ENCODE results near the gene DGKI. TPM values are rescaled to one million over a fixed set of nuclear protein-coding genes. Genes with fewer than 3 reads are reported as not detected.

DGKI gene
- total RNA-seq, 2 experiments from 2014 or later: 1.8 to 2.2 TPM

GRCh38 chr7:137795211-137795610 lies 51.6 kb downstream of the DGKI start:
- Mint-ChIP-seq H3K27me3 (peaks cover 17% of the 10 kb centered on the region), H3K36me3 (no peaks in the 10 kb centered on the region), H3K4me3 (no peak overlapping the region), H3K27ac (no peak overlapping the region), H3K9me3 (peaks cover 3% of the 10 kb centered on the region), H3K4me1 (no peaks in the 10 kb centered on the region)
- DNase-seq: no peak

DNA sequence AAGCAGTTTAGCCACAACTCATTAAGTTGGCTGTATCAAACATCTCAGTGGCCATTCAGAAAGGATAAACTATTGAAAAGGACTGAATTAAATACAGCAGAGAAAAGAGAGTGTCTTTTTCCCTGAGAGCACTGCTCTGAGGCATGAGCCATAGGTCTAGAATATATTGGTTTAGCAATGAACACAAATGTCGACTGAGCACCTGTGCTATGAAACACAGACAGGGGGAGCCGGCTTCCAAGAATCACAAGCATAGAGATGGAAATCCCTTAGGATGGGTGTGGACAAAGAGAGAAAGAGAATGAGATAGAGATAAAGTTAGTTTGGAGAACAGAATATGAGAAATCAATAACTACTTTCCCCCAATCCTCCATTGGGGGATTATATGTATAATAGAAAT lies 54.8 kb downstream of the DGKI start:
- DNase-seq: no peak
- Mint-ChIP-seq H3K9me3 (peaks cover 3% of the 10 kb centered on the region), H3K4me1 (no peaks in the 10 kb centered on the region), H3K4me3 (no peak overlapping the region), H3K27ac (no peak overlapping the region), H3K36me3 (no peaks in the 10 kb centered on the region), H3K27me3 (peaks cover 16% of the 10 kb centered on the region)

DNA sequence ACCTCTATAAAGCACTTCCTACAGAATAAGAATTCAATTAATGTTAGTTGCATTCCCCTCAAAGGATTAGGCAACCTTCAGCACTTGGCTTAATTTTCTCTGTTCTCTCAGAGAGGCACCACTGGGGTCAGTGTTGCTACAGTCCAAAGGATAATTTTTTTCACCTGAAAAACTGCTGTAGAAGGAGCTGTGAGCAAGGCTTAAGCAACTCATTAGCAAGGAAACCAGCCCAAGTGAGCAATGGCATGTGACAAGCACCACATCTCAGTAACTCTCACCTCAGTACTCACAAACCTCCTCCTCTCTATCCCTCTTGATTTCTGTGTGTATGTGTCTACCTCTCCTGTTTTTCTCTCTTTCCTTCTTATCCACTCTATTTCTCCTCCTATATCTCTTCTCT lies 55.9 kb downstream of the DGKI start:
- Mint-ChIP-seq H3K27me3 (peaks cover 22% of the 10 kb centered on the region), H3K4me3 (no peak overlapping the region), H3K4me1 (no peaks in the 10 kb centered on the region), H3K9me3 (no peaks in the 10 kb centered on the region), H3K27ac (no peak overlapping the region), H3K36me3 (no peaks in the 10 kb centered on the region)
- no peak for DNase-seq

DNA sequence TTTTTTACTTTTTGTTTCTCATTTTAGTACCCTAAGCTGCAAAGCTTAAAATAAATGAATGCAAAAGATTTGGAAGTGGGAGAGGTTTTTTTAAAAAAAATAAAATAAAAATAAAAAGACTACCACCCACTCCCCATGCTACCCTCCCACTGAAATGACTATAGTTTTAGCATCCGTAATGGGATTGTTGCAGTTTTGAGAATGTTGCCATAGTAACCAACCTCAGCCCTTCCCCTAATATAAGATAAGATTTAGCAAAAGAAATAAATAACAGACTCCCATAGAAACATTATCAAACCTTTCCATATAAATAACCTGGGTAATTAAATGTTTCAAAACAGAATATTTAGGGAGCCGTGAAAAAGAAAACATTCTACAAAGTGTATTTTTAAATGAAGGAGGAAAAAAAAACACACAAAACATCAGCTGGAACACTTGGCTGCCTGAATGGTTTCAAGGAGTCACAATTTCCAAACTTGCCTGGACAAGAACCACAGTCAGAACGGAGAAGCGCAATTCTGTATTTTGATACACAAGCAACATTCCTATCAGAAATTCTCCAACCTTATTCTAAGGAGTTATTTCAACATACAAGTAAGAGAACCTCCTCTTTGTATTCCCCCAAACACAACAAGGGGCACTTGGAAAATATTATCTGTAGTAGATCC lies 57.4 kb downstream of the DGKI start:
- Mint-ChIP-seq H3K36me3 (no peaks in the 10 kb centered on the region), H3K27ac (no peak overlapping the region), H3K4me3 (no peak overlapping the region), H3K9me3 (no peaks in the 10 kb centered on the region), H3K4me1 (no peaks in the 10 kb centered on the region), H3K27me3 (peaks cover 28% of the 10 kb centered on the region)
- no peak for DNase-seq

- no peak overlapping the region for H3K27ac Mint-ChIP-seq
- no peaks in the 10 kb centered on the region for H3K4me1 Mint-ChIP-seq
- H3K36me3 Mint-ChIP-seq: no peaks in the 10 kb centered on the region
- H3K4me3 Mint-ChIP-seq: no peak overlapping the region
- peaks cover 6% of the 10 kb centered on the region for H3K9me3 Mint-ChIP-seq
- H3K27me3 Mint-ChIP-seq: peaks cover 24% of the 10 kb centered on the region
- DNase-seq: no peak
Measured at GRCh38 chr7:137787301-137787976, 59.3 kb downstream of the DGKI start.

DNA sequence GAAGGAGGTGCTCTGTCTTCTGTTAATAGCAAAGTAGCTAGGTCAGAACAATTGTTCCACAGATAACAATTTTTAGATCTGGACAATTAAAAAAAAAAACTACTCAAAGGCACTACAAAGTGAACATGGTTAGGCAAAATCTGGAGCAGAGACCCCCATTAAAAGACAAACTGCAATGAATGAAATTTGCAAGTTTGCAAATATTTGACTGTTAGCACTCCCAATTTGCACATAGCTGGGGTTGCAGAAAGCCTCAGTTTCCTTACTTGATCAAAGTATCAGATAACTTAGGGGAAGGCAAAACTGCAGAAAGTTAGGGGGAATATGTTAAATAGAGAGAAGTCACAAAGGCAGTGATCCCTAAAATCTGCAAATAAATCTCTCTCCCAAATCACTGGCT lies 68.3 kb downstream of the DGKI start:
- peaks cover 6% of the 10 kb centered on the region for H3K9me3 Mint-ChIP-seq
- no peaks in the 10 kb centered on the region for H3K4me1 Mint-ChIP-seq
- no peak overlapping the region for H3K27ac Mint-ChIP-seq
- no peaks in the 10 kb centered on the region for H3K36me3 Mint-ChIP-seq
- H3K27me3 Mint-ChIP-seq: peaks cover 36% of the 10 kb centered on the region
- no peak for DNase-seq
- H3K4me3 Mint-ChIP-seq: no peak overlapping the region

GRCh38 chr7:137774793-137775201 lies 72.0 kb downstream of the DGKI start:
- no peak overlapping the region for H3K27ac Mint-ChIP-seq
- DNase-seq: no peak
- H3K4me3 Mint-ChIP-seq: peak overlapping the region; percentile 15
- peaks cover 2% of the 10 kb centered on the region for H3K9me3 Mint-ChIP-seq
- no peaks in the 10 kb centered on the region for H3K36me3 Mint-ChIP-seq
- peaks cover 15% of the 10 kb centered on the region for H3K27me3 Mint-ChIP-seq
- no peaks in the 10 kb centered on the region for H3K4me1 Mint-ChIP-seq

GRCh38 chr7:137772748-137773147 lies 74.0 kb downstream of the DGKI start:
- no peak for DNase-seq
- Mint-ChIP-seq H3K4me3 (no peak overlapping the region), H3K27ac (no peak overlapping the region), H3K36me3 (no peaks in the 10 kb centered on the region), H3K4me1 (no peaks in the 10 kb centered on the region), H3K9me3 (peaks cover 2% of the 10 kb centered on the region), H3K27me3 (peaks cover 4% of the 10 kb centered on the region)

DNA sequence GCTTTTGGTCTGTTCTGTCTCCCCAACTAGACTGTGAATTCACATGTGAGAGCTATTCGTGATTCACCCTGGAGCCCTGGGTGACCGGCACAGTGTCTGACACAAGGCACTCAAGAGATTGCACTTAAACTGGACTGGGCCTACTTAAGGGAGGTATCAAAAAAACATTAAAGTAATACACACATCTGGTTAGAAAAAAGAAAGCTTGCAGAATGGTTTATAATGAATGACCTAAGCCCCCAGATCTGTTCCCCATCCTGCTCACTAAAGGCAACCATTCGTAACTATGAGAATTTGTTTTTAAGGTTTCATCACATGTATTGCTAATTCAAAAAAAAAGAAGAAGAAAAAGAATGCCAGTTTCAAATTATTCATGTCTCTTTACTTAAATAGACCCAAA lies 74.5 kb downstream of the DGKI start:
- Mint-ChIP-seq H3K4me3 (no peak overlapping the region), H3K27me3 (peaks cover 6% of the 10 kb centered on the region), H3K36me3 (no peaks in the 10 kb centered on the region), H3K4me1 (no peaks in the 10 kb centered on the region), H3K9me3 (peaks cover 2% of the 10 kb centered on the region), H3K27ac (no peak overlapping the region)
- no peak for DNase-seq

- Mint-ChIP-seq H3K36me3 (no peaks in the 10 kb centered on the region), H3K27ac (no peak overlapping the region), H3K4me3 (no peak overlapping the region), H3K4me1 (no peaks in the 10 kb centered on the region), H3K9me3 (peaks cover 2% of the 10 kb centered on the region), H3K27me3 (peaks cover 9% of the 10 kb centered on the region)
- DNase-seq: no peak
Measured at GRCh38 chr7:137771679-137772078, 75.1 kb downstream of the DGKI start.

DNA sequence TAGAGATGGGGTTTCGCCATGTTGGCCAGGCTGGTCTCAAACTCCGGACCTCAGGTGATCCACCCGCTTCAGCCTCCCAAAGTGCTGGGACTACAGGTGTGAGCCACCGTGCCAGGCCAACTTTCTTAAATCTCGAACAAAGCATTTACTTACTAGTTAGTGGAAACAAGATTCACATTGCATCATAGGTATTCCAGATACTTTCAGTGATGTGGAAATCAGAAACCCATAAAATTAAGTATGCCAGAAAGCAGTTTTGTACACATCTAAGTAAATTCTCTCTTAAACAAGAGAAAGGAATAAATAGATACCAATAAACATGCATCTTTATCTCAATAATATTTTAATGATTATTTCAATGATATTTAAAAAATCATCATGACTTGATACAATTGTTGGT lies 75.5 kb downstream of the DGKI start:
- no peak for DNase-seq
- Mint-ChIP-seq H3K27ac (no peak overlapping the region), H3K9me3 (peaks cover 2% of the 10 kb centered on the region), H3K36me3 (no peaks in the 10 kb centered on the region), H3K4me1 (no peaks in the 10 kb centered on the region), H3K27me3 (peaks cover 7% of the 10 kb centered on the region), H3K4me3 (no peak overlapping the region)

DNA sequence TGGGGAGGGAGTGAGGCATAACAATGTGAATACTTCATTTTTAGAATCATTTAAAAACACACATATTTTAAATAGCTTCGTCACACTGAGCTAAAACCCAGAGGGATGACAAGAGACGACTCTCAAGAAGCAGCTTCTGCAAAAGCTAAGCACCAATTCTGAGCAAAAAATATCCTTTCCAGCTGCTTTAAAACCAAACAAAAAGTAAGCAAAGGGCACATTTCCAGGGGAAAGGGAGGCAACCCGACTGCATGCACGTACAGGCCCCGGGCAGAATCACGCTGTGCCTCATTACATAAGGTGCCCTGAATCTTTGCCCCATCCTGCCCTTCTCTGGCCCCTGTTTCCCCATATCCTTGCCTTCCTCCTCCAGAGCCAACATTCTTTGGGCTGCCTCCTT lies 78.4 kb downstream of the DGKI start:
- Mint-ChIP-seq H3K4me3 (no peak overlapping the region), H3K9me3 (peaks cover 2% of the 10 kb centered on the region), H3K4me1 (no peaks in the 10 kb centered on the region), H3K27ac (no peak overlapping the region), H3K36me3 (no peaks in the 10 kb centered on the region), H3K27me3 (peaks cover 23% of the 10 kb centered on the region)
- DNase-seq: no peak

DNA sequence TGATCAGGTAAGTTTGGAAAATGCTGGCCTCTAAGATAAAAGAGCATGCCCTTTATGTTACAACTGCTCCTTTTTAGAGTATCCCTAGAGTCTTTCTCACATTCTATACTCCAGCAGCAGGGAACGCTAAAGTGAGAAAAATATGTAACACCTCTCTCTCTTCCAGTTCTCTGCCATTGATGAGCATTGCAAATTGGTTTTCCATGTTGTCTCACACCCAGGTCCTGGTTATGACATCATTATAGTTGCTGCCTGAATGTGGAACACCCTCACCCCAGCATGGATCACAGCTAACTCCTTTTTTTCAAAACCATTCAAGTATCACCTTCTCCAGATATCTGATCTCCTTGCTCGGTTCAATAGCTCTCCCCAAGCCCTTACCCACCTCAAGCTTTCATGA lies 84.4 kb downstream of the DGKI start:
- H3K9me3 Mint-ChIP-seq: no peaks in the 10 kb centered on the region
- no peak overlapping the region for H3K27ac Mint-ChIP-seq
- no peak overlapping the region for H3K4me3 Mint-ChIP-seq
- no peak for DNase-seq
- H3K4me1 Mint-ChIP-seq: no peaks in the 10 kb centered on the region
- H3K36me3 Mint-ChIP-seq: no peaks in the 10 kb centered on the region
- peaks cover 23% of the 10 kb centered on the region for H3K27me3 Mint-ChIP-seq

DNA sequence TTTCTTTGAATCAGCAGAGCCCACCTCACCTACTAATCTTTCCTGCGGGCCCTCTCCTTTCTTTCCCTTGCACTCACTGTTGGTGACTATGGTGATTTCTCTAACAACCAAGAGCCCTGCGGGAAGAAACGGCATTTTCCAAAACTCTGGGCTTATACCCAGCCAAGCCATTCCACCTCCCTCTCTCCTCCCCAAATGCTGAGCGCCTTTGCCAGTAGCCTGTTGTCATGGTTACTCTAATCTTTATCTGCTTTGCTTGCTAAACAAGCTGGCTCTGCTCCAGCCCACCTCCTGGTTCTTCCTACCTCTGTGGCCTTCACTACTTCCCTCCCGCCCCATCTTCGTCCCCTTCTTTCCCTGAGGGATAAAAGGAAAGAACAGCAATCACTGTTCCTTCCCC lies 86.7 kb downstream of the DGKI start:
- Mint-ChIP-seq H3K27ac (no peak overlapping the region), H3K4me1 (no peaks in the 10 kb centered on the region), H3K27me3 (peaks cover 9% of the 10 kb centered on the region), H3K36me3 (no peaks in the 10 kb centered on the region), H3K4me3 (no peak overlapping the region), H3K9me3 (no peaks in the 10 kb centered on the region)
- no peak for DNase-seq

DNA sequence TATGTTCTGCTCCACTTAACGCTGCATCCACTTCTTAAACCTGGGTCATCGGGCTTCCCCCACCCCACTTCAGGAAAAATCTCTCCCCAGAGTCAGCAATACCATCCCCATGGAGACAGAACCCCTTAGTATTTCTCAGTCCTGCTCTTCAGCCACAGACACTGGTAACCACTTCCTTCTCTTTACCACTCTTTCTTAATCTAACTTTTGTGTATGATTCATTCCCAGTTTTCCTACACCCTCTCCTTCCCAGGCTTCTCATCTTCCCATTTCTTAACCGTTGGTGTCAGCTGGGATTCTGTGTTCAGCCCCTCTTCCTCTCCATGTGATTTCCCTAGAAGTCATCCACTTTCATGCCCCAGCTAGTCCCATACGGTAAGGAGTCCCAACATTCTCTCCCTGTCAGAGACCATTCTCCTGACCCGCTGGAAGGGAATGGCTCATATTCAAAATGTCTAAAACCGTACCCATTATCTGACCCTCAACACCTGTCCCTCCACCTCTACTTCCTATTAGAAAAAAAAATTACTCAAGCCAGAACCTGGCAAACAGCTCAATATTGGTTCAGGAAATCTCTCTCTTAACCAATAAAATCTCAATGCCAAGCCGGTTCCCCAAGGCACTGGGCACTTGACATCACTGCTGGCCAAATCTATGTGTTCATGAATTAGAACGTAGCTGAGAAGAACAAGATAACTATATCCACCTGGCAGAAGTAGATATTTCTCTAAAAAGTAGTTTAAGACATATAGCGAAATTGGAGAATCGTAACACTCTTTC lies 89.4 kb downstream of the DGKI start:
- H3K9me3 Mint-ChIP-seq: no peaks in the 10 kb centered on the region
- no peak for DNase-seq
- no peak overlapping the region for H3K4me3 Mint-ChIP-seq
- H3K4me1 Mint-ChIP-seq: no peaks in the 10 kb centered on the region
- no peaks in the 10 kb centered on the region for H3K36me3 Mint-ChIP-seq
- no peak overlapping the region for H3K27ac Mint-ChIP-seq
- H3K27me3 Mint-ChIP-seq: peaks cover 9% of the 10 kb centered on the region

Data from activated naive CD8-positive, alpha-beta T cell treated with anti-CD3 and anti-CD28 coated beads for 36 hours (primary cell).